Measurements from ENCODE around the gene SLC2A6.
A peak's percentile ranks its signal among the peaks of the same experiment; 100 is the strongest.
"Not testable (repeated sequence)": the region's sequence is repeated elsewhere in the genome, so short reads cannot be mapped to it uniquely, and the experiment has no call there.

The SLC2A6 gene

DNA sequence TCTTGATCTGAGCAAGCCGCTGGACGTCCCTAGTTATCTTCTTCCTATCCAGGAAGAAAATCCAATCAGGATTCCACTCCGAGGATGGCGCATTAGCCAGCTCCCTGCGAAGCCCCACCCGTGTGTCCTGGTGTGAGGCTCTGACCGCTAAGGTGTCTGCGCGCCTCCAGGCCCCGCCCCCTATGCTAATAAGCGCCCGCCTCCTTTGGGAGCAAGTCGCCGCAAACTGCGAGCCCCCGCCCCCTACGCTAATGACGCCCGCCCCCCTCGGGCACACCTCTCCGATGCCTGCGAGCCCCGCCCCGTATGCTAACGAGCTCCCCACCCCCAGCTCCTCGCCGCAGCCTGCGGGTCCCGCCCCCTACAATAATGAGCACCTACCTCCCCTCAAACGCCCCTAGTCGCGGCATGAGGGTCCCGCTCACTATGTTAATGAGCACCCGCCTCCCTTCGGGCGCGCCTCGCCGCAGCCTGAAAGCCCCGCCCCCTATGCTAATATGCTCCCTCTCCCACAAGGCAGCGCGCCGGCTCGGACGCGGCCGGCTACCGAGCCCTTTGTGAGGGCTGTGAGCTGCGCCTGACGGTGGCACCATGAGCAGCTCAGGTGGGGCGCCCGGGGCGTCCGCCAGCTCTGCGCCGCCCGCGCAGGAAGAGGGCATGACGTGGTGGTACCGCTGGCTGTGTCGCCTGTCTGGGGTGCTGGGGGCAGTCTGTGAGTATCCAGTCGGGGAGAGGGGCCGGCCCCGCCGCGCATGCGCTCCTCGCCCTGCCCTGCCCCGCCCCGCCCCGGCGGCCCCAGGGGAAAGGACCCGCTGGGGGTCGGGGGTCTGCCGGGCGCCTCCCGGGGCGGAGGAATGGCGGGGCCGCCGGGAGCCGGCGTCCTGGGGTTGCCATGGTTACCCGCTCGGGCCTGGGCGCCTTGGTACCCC lies 19.2 kb downstream of the SLC2A6 start, which contains the start of gene CACFD1:
Gene CACFD1 (plus strand): TSS at position 503 of the 929 bp plus-strand sequence. CDS start 89 bp downstream, at position 592.
- peak; percentile 87 to 89 for DNase-seq

GRCh38 chr9:133458643-133459312 lies 20.1 kb downstream of the SLC2A6 start:
- DNase-seq, result no peak

DNA sequence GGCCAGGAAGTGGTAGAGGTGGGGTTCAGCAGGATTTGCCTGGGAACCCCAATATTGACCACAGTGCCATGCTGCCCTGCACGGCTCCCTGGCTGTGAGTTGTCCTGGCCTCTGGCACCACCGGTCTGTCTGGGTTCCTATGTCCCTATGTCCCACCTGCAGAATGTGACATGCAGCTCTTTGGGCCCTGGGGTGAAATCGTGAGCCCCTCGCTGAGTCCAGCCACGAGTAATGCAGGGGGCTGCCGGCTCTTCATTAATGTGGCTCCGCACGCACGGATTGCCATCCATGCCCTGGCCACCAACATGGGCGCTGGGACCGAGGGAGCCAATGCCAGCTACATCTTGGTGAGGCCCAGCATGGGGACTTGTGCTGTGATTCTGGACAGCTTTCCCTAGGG lies 21.2 kb downstream of the SLC2A6 start:
- DNase-seq, result no peak

GRCh38 chr9:133457233-133457632 lies 21.7 kb downstream of the SLC2A6 start:
- no peak for DNase-seq

GRCh38 chr9:133456409-133456808 lies 22.5 kb downstream of the SLC2A6 start:
- DNase-seq, result no peak

- DNase-seq, result no peak
Measured at GRCh38 chr9:133455936-133456335, 23.0 kb downstream of the SLC2A6 start.

- no peak for DNase-seq
Measured at GRCh38 chr9:133454943-133455673, 23.8 kb downstream of the SLC2A6 start.

GRCh38 chr9:133454325-133454724 lies 24.6 kb downstream of the SLC2A6 start:
- DNase-seq, result no peak

GRCh38 chr9:133453651-133454050 lies 25.2 kb downstream of the SLC2A6 start:
- no peak for DNase-seq

GRCh38 chr9:133452562-133452961 lies 26.3 kb downstream of the SLC2A6 start:
- no peak for DNase-seq

GRCh38 chr9:133451865-133452264 lies 27.0 kb downstream of the SLC2A6 start:
- DNase-seq, result not testable (repeated sequence)

DNA sequence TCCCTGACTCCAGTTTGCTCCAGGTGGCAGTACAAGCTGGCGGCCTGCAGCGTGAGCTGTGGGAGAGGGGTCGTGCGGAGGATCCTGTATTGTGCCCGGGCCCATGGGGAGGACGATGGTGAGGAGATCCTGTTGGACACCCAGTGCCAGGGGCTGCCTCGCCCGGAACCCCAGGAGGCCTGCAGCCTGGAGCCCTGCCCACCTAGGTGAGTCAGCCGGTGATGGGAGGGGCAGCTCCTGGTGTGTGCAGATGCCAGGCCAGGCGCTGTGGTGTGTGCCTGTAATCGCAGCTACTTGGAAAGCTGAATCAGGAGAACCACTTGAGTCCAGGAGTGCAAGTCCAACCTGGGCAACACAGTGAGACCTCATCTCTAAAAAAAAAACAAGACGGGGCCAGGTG lies 29.1 kb downstream of the SLC2A6 start:
- DNase-seq, result no peak

- DNase-seq, result no peak
Measured at GRCh38 chr9:133448487-133448972, 30.4 kb downstream of the SLC2A6 start.

- no peak for DNase-seq
Measured at GRCh38 chr9:133445293-133445969, 33.5 kb downstream of the SLC2A6 start.

GRCh38 chr9:133443982-133444381 lies 34.9 kb downstream of the SLC2A6 start:
- DNase-seq, result no peak

DNA sequence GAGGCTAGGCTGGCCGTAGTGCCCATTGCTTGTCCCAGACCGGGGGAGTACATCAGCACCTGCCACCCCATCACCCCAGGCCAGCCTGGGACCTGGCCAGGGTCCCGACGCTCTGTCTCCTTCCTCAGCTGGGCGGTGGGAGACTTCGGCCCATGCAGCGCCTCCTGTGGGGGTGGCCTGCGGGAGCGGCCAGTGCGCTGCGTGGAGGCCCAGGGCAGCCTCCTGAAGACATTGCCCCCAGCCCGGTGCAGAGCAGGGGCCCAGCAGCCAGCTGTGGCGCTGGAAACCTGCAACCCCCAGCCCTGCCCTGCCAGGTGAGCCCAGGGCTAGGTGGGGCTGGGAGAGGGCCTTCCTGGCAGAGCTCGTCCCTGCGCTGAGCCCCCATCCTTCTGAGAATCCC lies 35.7 kb downstream of the SLC2A6 start:
- DNase-seq, result no peak

DNA sequence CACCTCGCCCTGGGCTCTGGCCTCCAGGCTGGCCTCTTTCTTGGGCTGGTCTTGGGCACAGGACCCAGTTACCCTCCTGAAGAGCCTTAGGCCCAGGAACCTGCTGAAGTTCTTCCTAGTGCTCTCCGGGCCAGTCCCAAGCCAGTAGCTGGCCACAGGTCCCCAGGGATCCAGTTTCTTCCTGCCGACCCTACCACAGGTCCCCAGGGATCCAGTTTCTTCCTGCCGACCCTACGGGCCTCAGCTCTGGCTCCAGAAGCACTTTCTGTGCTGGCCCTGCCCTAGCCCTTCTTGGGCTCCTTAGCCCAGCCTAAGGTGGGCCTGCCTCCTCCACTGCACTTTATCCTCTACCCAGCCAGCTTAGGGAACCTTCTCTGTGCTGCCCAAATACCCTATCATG lies 37.3 kb downstream of the SLC2A6 start:
- no peak for DNase-seq

GRCh38 chr9:133440874-133441273 lies 38.0 kb downstream of the SLC2A6 start:
- DNase-seq, result no peak

DNA sequence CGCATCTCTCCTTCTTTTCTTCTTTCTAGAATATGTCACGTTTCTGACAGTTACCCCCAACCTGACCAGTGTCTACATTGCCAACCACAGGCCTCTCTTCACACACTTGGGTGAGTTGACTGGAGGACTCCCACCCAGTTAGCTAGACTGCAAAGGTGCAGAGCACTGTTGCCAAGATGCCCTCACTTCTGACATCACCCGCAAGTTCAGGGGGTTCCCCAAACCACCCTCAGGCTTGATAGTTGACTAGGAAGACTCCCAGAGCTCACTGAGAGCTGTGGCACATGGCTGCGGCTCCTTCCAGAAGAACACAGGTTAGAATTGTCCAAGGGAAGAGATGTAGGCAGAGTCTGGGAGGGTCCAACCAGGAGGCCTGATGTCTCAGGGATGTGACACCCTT lies 39.6 kb downstream of the SLC2A6 start:
- DNase-seq, result no peak

DNA sequence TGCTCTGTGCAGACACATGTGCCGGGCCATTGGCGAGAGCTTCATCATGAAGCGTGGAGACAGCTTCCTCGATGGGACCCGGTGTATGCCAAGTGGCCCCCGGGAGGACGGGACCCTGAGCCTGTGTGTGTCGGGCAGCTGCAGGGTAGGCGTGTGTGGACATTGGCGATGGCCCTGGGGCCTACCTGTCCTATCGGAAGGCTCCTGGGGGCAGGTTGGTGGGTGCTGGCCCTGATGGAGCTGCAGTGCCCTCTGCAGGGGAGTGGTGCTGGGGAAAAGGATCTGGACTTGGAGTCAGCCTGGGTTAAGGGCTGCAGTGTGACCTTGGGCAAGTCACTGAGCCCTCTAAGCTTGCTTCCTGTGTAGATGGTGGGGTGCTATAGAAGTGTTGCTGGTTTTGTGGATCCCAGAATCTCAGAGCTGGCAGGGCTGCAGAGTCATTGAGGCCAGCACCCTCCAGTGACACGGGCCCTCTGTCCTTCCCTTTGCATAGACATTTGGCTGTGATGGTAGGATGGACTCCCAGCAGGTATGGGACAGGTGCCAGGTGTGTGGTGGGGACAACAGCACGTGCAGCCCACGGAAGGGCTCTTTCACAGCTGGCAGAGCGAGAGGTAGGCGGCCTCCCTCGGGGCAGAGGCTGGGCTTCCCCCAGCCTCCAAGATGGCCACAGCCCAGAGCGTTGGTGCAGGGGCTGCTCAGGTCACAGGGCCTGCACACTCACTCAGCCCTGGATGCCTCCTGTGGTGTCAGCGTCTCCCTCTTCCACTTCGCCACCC lies 41.0 kb downstream of the SLC2A6 start:
- DNase-seq, result no peak

DNA sequence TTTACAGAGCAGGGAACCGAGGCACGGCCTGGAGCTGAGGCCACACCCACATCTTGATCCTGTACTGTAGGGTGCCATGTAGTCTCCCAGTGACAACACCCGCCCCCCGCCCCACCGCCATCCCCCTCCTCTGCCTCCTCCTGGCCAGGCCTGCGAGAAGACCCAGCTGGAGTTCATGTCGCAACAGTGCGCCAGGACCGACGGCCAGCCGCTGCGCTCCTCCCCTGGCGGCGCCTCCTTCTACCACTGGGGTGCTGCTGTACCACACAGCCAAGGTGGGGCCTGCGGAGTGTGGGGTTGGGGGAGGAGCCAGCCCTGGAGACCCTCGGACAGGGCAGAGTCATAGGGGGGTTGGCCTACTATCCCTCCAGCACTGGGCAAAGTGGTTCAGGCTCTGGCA lies 42.2 kb downstream of the SLC2A6 start:
- DNase-seq, result no peak

DNA sequence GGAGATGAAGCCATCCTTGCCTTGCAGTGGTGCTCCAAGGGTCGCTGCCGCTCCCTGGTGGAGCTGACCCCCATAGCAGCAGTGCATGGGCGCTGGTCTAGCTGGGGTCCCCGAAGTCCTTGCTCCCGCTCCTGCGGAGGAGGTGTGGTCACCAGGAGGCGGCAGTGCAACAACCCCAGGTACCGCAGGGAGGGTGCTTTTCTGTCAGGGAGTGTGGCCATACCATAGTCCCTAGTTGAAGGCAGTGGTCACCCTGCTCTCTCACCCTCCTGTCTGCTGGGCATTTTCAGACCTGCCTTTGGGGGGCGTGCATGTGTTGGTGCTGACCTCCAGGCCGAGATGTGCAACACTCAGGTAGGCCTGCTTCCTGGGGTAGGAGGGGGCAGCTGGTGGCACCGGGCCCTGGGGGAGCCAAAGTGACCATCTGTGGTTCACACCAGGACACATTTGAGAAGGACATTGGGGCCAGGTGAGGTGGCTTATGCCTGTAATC lies 45.5 kb downstream of the SLC2A6 start:
- DNase-seq, result no peak

Measured in stimulated activated CD4-positive, alpha-beta T cell treated with anti-CD3 and anti-CD28 coated beads, Interleukin-2, amount 100 ng/mL, for 48 hours (primary cell).